H9 (cell line): Measurements from ENCODE around the gene GRIA4. TPM values are rescaled to one million over a fixed set of nuclear protein-coding genes. Genes with fewer than 3 reads are reported as not detected.

Experiments
- DNase-seq: peaks from one replicate; pipeline ENCODE4 v3.0.0-alpha.2; 2017
- H2AFZ ChIP-seq: one replicate; pipeline ENCODE4 v1.6.1; 2013; ENCODE audit warnings: mild to moderate bottlenecking, low read length, control low read depth, moderate library complexity
- H2AK5ac ChIP-seq: 2 replicates; pipeline ENCODE4 v1.6.1; 2013; ENCODE audit warnings: low read length, control low read depth, mixed read lengths; ENCODE audit not compliant: insufficient read length
- H2BK120ac ChIP-seq: one replicate; pipeline ENCODE4 v1.6.1; 2013; ENCODE audit warnings: low read depth, mild to moderate bottlenecking, low read length, control low read depth, inconsistent platforms; ENCODE audit not compliant: poor library complexity, severe bottlenecking
- H2BK12ac ChIP-seq: 2 replicates; pipeline ENCODE4 v1.6.1; 2013; ENCODE audit warnings: low read length, control low read depth, mixed read lengths, low read depth; ENCODE audit not compliant: insufficient read length
- H2BK15ac ChIP-seq: 2 replicates; pipeline ENCODE4 v1.6.1; 2013; ENCODE audit warnings: low read depth, low read length, control low read depth
- H2BK20ac ChIP-seq: one replicate; pipeline ENCODE4 v1.6.1; 2013; ENCODE audit warnings: low read depth, mild to moderate bottlenecking, low read length, control low read depth, inconsistent platforms; ENCODE audit not compliant: poor library complexity, severe bottlenecking
- H2BK5ac ChIP-seq: 2 replicates; pipeline ENCODE4 v1.6.1; 2013; ENCODE audit warnings: low read length, control low read depth, mixed read lengths; ENCODE audit not compliant: insufficient read length
- H3K14ac ChIP-seq: 2 replicates; pipeline ENCODE4 v1.6.1; 2013; ENCODE audit warnings: low read length, control low read depth; ENCODE audit not compliant: insufficient read depth
- H3K18ac ChIP-seq: 2 replicates; pipeline ENCODE4 v1.6.1; 2013; ENCODE audit warnings: low read depth, mild to moderate bottlenecking, mixed read lengths, low read length, control low read depth; ENCODE audit not compliant: insufficient read length
- H3K23ac ChIP-seq: 2 replicates; pipeline ENCODE4 v1.6.1; 2013; ENCODE audit warnings: low read length, control low read depth, mixed read lengths, low read depth; ENCODE audit not compliant: insufficient read length
- H3K23me2 ChIP-seq: 2 replicates; pipeline ENCODE4 v1.6.1; 2013; ENCODE audit warnings: low read depth, mild to moderate bottlenecking, mixed read lengths, low read length, control low read depth; ENCODE audit not compliant: insufficient read length, poor library complexity, severe bottlenecking
- H3K27ac ChIP-seq: 2 replicates; pipeline ENCODE4 v1.5.1; 2013; ENCODE audit warnings: low read length, control low read depth, mixed read lengths, low read depth; ENCODE audit not compliant: insufficient read length
- H3K27me3 ChIP-seq: 2 replicates; pipeline ENCODE4 v1.6.1; 2013; ENCODE audit warnings: low read length, control low read depth, inconsistent platforms; ENCODE audit not compliant: insufficient read depth
- H3K4ac ChIP-seq: 2 replicates; pipeline ENCODE4 v1.6.1; 2013; ENCODE audit warnings: low read depth, mild to moderate bottlenecking, control low read depth, inconsistent platforms, low read length, moderate library complexity
- H3K4me1 ChIP-seq: 2 replicates; pipeline ENCODE4 v1.6.1; 2013; ENCODE audit warnings: low read length, control low read depth, inconsistent platforms; ENCODE audit not compliant: insufficient read depth
- H3K4me2 ChIP-seq: 2 replicates; pipeline ENCODE4 v1.6.1; 2013; ENCODE audit warnings: low read length, control low read depth, mixed read lengths; ENCODE audit not compliant: insufficient read length, insufficient read depth
- H3K56ac ChIP-seq: 2 replicates; pipeline ENCODE4 v1.6.1; 2013; ENCODE audit warnings: low read depth, mild to moderate bottlenecking, mixed read lengths, low read length, control low read depth; ENCODE audit not compliant: insufficient read length
- H3K79me1 ChIP-seq: 2 replicates; pipeline ENCODE4 v1.6.1; 2013; ENCODE audit warnings: low read depth, mild to moderate bottlenecking, moderate library complexity, low read length, control low read depth, inconsistent platforms; ENCODE audit not compliant: insufficient read depth, poor library complexity, severe bottlenecking
- H3K79me2 ChIP-seq: 2 replicates; pipeline ENCODE4 v1.6.1; 2013; ENCODE audit warnings: low read length, control low read depth, inconsistent platforms; ENCODE audit not compliant: insufficient read depth
- H3K9ac ChIP-seq: 2 replicates; pipeline ENCODE4 v1.6.1; 2013; ENCODE audit warnings: low read length, control low read depth, mixed read lengths; ENCODE audit not compliant: insufficient read length; ENCODE audit errors: extremely low read depth
- H3K9me3 ChIP-seq: one replicate; pipeline ENCODE4 v1.6.1; 2013; ENCODE audit warnings: low read depth, low read length, inconsistent platforms; ENCODE audit not compliant: control insufficient read depth
- H3T11ph ChIP-seq: one replicate; pipeline ENCODE4 v1.6.1; 2013; ENCODE audit warnings: mild to moderate bottlenecking, low read length, control low read depth, inconsistent platforms
- H4K20me1 ChIP-seq: one replicate; pipeline ENCODE4 v1.6.1; 2013; ENCODE audit not compliant: control insufficient read depth, insufficient read length, insufficient read depth
- H4K5ac ChIP-seq: 2 replicates; pipeline ENCODE4 v1.6.1; 2013; ENCODE audit warnings: low read depth, mild to moderate bottlenecking, mixed read lengths, low read length, control low read depth; ENCODE audit not compliant: insufficient read length
- H4K8ac ChIP-seq: replicated peaks from 2 replicates; pipeline ENCODE4 v1.6.1; 2013; ENCODE audit warnings: low read length, control low read depth, mixed read lengths, low read depth; ENCODE audit not compliant: insufficient read length
- H4K91ac ChIP-seq: 2 replicates; pipeline ENCODE4 v1.6.1; 2013; ENCODE audit warnings: low read depth, mild to moderate bottlenecking, moderate library complexity, mixed read lengths, low read length, control low read depth; ENCODE audit not compliant: insufficient read length
- H3K27ac Mint-ChIP-seq, 3 experiments: 2 replicates in 2 of 3; 3 replicates in 1 of 3; pipeline ENCODE4 v1.8.0; 2020 to 2021; ENCODE audit warnings: mixed read lengths in 3 of 3, mild to moderate bottlenecking in 1 of 3, moderate library complexity in 1 of 3
- H3K27me3 Mint-ChIP-seq: 2 replicates; pipeline ENCODE4 v1.8.0; 2021; ENCODE audit warnings: low read depth, mild to moderate bottlenecking, moderate library complexity, mixed read lengths
- H3K36me3 Mint-ChIP-seq, 3 experiments: 2 replicates in 2 of 3; 3 replicates in 1 of 3; pipeline ENCODE4 v1.8.0; 2020 to 2021; ENCODE audit warnings: low read depth in 3 of 3, mixed read lengths in 3 of 3; ENCODE audit not compliant: insufficient read depth in 1 of 3
- H3K4me1 Mint-ChIP-seq, 2 experiments: 2 replicates each; pipeline ENCODE4 v1.8.0; 2020; ENCODE audit warnings: mixed read lengths in 2 of 2
- H3K4me3 Mint-ChIP-seq, 2 experiments: 2 replicates in 1 of 2; 3 replicates in 1 of 2; pipeline ENCODE4 v1.8.0; 2020 to 2021; ENCODE audit warnings: mild to moderate bottlenecking in 2 of 2, mixed read lengths in 2 of 2, moderate library complexity in 1 of 2
- H3K9me3 Mint-ChIP-seq, 2 experiments: 2 replicates in 1 of 2; 3 replicates in 1 of 2; pipeline ENCODE4 v1.8.0; 2020; ENCODE audit warnings: mild to moderate bottlenecking in 2 of 2, mixed read lengths in 2 of 2, moderate library complexity in 1 of 2
- CTCF ChIP-seq: fragments of 200-600 bp; sonication (generic); conservative IDR thresholded peaks from 3 replicates; pipeline ENCODE4 v1.8.0; 2021; ENCODE audit warnings: antibody characterized with exemption, mild to moderate bottlenecking
- WGBS: extraction: QIAGEN DNeasy Blood & Tissue Kit; methylation state at CpG from one replicate; pipeline ENCODE4 v1.1.7; 2013; ENCODE audit warnings: missing lambda C conversion rate, low lambda C conversion rate, mixed read lengths; ENCODE audit not compliant: insufficient read length; ENCODE audit errors: extremely low coverage; 5-methylcytosine and 5-hydroxymethylcytosine counted together
- total RNA-seq: library from RNA; stranded (reverse); gene quantifications from 2 replicates; pipeline ENCODE4 v1.2.1, GENCODE V29; 2021

The GRIA4 gene
- total RNA-seq, 1 experiment from 2014 or later = 0.83 TPM

GRCh38 chr11:105942921-105943320, 333.0 kb downstream of the GRIA4 start:
- no peaks in the 10 kb centered on the region for H3K9me3 Mint-ChIP-seq
- Histone ChIP-seq H3K56ac (no peak overlapping the region), H3K79me2 (no peaks in the 10 kb centered on the region), H3K4me1 (peaks cover 4% of the 10 kb centered on the region; the same call in 1 of the 2 replicates), H3K18ac (no peak overlapping the region), H2BK5ac (no peak overlapping the region), H3K23ac (no peak overlapping the region), H2BK15ac (no peak overlapping the region), H2BK20ac (no peak overlapping the region), H3K9me3 (no peaks in the 10 kb centered on the region), H3K14ac (no peak overlapping the region), H3K23me2 (no peaks in the 10 kb centered on the region), H3K27me3 (no peaks in the 10 kb centered on the region), H2BK120ac (no peak overlapping the region), H2AK5ac (no peak overlapping the region), H4K8ac (no peak overlapping the region), H4K5ac (no peak overlapping the region), H3K9ac (no peak overlapping the region), H3T11ph (no peak overlapping the region), H3K4me2 (no peak overlapping the region), H4K91ac (no peak overlapping the region), H3K4ac (no peak overlapping the region), H2AFZ (no peak overlapping the region), H3K79me1 (no peaks in the 10 kb centered on the region), H3K27ac (no peak overlapping the region), H2BK12ac (no peak overlapping the region), H4K20me1 (no peaks in the 10 kb centered on the region)
- H3K36me3 Mint-ChIP-seq = no peaks in the 10 kb centered on the region
- no peak overlapping the region for H3K27ac Mint-ChIP-seq
- no peak for DNase-seq
- H3K4me1 Mint-ChIP-seq = peaks cover 13 to 26% of the 10 kb centered on the region in 2 experiments
- no peaks in the 10 kb centered on the region for H3K27me3 Mint-ChIP-seq
- TF ChIP-seq CTCF = no peak
- H3K4me3 Mint-ChIP-seq = no peak overlapping the region
- no CpG with 5 or more reads among the region's 2 CpGs for WGBS
